ENCODE measurements around the gene TMEM123. TPM values are rescaled to one million over a fixed set of nuclear protein-coding genes. Genes with fewer than 3 reads are reported as not detected.

TMEM123 gene
- total and polyA plus RNA-seq, 2 donors from 2014 or later = 57.0 to 143 TPM

DNA sequence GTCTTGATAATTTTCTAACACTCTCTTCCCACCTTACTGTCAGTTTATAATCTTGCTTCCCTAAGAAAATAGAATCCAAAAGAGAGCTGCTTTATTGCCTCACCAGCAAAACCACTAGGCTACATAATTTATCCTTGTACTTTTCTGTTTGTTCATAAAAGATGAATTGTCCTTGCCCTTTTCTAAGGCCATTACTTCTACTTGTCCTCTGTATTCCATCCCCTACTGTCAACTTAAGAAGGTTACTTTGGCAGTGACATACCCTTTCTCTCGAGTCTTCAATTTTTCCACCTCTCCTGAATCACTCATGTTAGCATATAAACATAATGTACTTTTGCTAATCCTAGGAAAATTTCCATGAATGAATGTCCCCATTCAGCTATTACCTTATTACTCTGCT, 87.6 kb downstream of the TMEM123 start:
- Histone ChIP-seq H3K4me3 (ENCODE audit: low read length in 3 of 3) (no peak overlapping the region), H3K36me3 (ENCODE audit: control insufficient read depth in 2 of 3, insufficient read depth in 3 of 3, low read length in 3 of 3) (peaks cover 7 to 37% (median 28%) of the 10 kb centered on the region in 3 donors), H3K27me3 (ENCODE audit: control insufficient read depth, insufficient read depth, low read length) (no peaks in the 10 kb centered on the region), H3K9ac (ENCODE audit: low read length in 3 of 3) (no peak overlapping the region), H3K4me1 (ENCODE audit: control insufficient read depth in 2 of 3, insufficient read depth in 2 of 3, low read depth in 1 of 3, low read length in 3 of 3) (no peaks in the 10 kb centered on the region), H3K27ac (ENCODE audit: low read depth in 2 of 2, low read length in 2 of 2) (no peak overlapping the region), H3K9me3 (ENCODE audit: control insufficient read depth in 2 of 3, insufficient read depth in 1 of 3, low read length in 3 of 3) (no peaks in the 10 kb centered on the region)
- intact Hi-C loops (cut with DNase I) = loop anchor here (10.0 kb wide), 1 partner anchor 130 kb away; no protein-coding TSS in a partner anchor
- FAIRE-seq = no peak
- DNase-seq = no peak
- TF ChIP-seq, protein P1, sequence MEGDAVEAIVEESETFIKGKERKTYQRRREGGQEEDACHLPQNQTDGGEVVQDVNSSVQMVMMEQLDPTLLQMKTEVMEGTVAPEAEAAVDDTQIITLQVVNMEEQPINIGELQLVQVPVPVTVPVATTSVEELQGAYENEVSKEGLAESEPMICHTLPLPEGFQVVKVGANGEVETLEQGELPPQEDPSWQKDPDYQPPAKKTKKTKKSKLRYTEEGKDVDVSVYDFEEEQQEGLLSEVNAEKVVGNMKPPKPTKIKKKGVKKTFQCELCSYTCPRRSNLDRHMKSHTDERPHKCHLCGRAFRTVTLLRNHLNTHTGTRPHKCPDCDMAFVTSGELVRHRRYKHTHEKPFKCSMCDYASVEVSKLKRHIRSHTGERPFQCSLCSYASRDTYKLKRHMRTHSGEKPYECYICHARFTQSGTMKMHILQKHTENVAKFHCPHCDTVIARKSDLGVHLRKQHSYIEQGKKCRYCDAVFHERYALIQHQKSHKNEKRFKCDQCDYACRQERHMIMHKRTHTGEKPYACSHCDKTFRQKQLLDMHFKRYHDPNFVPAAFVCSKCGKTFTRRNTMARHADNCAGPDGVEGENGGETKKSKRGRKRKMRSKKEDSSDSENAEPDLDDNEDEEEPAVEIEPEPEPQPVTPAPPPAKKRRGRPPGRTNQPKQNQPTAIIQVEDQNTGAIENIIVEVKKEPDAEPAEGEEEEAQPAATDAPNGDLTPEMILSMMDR (IDR thresholded peaks at IDR 0.05; ENCODE audit: borderline replicate concordance, extremely low read depth, insufficient read depth) = no peak

DNA sequence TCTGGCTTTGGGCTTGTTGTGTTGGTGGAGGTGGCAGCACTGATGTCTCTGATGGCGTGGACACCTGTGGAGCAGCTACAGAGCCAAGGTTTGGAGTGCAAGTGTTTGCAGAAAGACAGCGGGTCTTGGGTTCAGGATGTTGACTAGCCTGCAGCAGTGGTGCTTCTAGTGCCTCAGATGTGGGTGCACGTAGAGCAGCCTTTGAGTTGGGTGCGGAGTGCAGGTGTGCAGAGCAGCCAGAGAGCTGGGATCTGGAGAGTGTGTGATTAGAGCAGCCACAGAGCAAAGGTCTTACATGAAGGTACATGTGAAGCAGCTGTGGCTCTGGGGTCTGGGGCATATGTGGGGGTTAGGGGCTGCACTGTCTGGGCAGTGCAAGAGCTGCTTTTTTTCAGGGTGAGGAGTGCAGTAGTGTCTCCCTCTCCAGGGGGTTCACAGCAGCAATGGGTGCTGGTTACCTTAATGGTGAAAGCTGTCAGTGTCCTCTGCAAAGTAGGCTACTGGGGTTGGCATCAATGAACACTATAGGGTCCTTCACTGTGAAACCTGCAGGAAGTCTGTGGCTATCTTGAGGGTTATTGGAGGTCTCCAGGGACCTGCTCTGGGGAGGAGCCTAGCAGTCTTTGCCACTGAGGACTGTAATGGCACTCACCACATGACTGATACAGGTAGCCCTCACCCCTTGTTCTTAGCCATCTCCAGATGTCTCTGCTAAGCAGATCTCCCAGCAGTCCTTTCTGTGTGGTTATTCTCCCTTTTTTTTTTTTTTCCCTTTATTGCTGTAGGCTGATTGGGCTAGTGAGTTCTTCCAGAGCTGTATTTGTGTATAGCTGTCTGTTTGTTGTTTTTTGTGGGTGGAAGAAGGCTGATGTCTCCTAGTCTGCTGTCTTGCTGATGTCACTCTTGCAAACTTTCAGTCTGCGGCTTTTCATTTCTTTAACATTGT, 91.2 kb downstream of the TMEM123 start:
- no peaks in the 10 kb centered on the region for H3K4me1 ChIP-seq (ENCODE audit: control insufficient read depth in 2 of 3, insufficient read depth in 2 of 3, low read depth in 1 of 3, low read length in 3 of 3)
- H3K4me3 ChIP-seq (ENCODE audit: low read length in 3 of 3) = no peak overlapping the region
- H3K27me3 ChIP-seq (ENCODE audit: control insufficient read depth, insufficient read depth, low read length) = no peaks in the 10 kb centered on the region
- peaks cover 10 to 31% (median 24%) of the 10 kb centered on the region in 3 donors for H3K36me3 ChIP-seq (ENCODE audit: control insufficient read depth in 2 of 3, insufficient read depth in 3 of 3, low read length in 3 of 3)
- TF ChIP-seq, protein P1 (IDR thresholded peaks at IDR 0.05; ENCODE audit: borderline replicate concordance, extremely low read depth, insufficient read depth) = no peak
- FAIRE-seq = no peak
- no peaks in the 10 kb centered on the region for H3K9me3 ChIP-seq (ENCODE audit: control insufficient read depth in 2 of 3, insufficient read depth in 1 of 3, low read length in 3 of 3)
- DNase-seq = peak in 1 of 5 donors; percentile 46
- H3K9ac ChIP-seq (ENCODE audit: low read length in 3 of 3) = no peak overlapping the region
- intact Hi-C loops (cut with DNase I) = loop anchor here (10.0 kb wide), 1 partner anchor 133 kb away; no protein-coding TSS in a partner anchor
- no peak overlapping the region for H3K27ac ChIP-seq (ENCODE audit: low read depth in 2 of 2, low read length in 2 of 2)

DNA sequence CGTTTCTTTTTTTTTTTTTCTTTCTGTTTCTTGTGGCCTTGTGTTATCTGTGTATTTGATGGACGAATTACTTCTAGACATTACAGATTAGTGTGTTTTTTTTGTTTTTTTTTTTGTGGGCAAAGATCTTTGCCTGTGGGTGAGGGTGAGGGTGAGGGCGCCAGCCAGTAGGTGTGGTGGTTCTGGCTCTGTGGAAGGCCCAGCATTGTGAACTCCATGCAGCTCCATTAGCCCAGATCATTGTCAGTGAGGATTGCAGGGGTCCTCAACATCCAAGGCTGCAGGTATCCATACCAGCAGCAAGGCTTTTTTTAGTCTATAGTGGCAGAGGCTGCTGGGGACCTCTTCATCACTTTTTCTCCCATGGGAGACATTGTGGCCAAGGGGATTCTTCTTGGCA, 91.9 kb downstream of the TMEM123 start:
- H3K4me3 ChIP-seq (ENCODE audit: low read length in 3 of 3) = no peak overlapping the region
- intact Hi-C loops (cut with DNase I) = loop anchor here (10.0 kb wide), 1 partner anchor 134 kb away; no protein-coding TSS in a partner anchor
- TF ChIP-seq, protein P1 (IDR thresholded peaks at IDR 0.05; ENCODE audit: borderline replicate concordance, extremely low read depth, insufficient read depth) = no peak

More for the DNA sequence above, 91.9 kb downstream of the TMEM123 start:
- no peak for DNase-seq
- H3K9me3 ChIP-seq (ENCODE audit: control insufficient read depth in 2 of 3, insufficient read depth in 1 of 3, low read length in 3 of 3) = no peaks in the 10 kb centered on the region
- H3K36me3 ChIP-seq (ENCODE audit: control insufficient read depth in 2 of 3, insufficient read depth in 3 of 3, low read length in 3 of 3) = peaks cover 10 to 31% (median 24%) of the 10 kb centered on the region in 3 donors
- no peaks in the 10 kb centered on the region for H3K4me1 ChIP-seq (ENCODE audit: control insufficient read depth in 2 of 3, insufficient read depth in 2 of 3, low read depth in 1 of 3, low read length in 3 of 3)
- H3K9ac ChIP-seq (ENCODE audit: low read length in 3 of 3) = no peak overlapping the region
- H3K27ac ChIP-seq (ENCODE audit: low read depth in 2 of 2, low read length in 2 of 2) = no peak overlapping the region
- FAIRE-seq = no peak
- no peaks in the 10 kb centered on the region for H3K27me3 ChIP-seq (ENCODE audit: control insufficient read depth, insufficient read depth, low read length)
